Measurements from ENCODE around the gene KCNH2.

The KCNH2 gene

DNA sequence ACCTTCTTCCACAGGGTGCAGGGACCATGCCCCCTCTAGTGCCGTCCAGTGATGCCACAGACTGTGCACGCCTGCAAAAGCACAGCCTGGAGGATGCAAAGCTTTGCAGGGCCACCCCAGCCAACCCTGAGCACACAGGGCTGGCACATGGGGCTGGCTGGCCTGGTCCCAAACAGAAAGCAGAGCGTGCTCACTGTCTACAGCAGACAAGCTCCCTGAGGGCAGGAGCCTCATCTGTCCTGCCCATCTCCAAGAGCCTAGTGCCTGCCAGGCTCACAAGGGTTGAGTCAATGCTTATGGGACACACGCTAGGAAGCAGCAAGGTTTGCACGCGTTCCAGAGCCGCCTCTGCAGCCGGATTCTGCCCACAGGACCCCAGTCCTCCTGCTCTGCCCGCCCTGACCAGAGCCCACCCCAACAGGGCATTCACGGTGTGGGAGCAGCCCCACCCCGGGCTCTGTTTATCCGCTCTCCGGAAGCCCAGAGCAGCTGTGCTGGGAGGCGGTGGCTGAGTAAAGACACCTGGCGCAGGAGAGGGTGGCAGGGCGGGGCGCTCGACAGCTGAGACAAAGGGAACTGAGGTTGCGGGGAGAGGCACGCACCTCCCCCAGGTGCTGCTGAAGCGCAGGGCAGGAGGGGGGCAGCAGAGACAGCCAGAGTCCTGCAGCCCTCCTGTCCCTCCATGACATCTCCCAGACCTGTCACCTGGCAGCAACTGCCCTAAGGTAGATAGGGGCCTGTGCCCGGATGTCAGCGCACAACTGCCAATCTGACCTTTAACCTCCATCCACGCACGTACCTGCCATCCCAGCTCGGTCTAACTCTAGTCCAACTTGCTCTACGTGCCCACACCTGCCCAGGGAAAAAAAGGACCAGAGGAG lies 4.3 kb downstream of the KCNH2 start:
- DNase-seq: no peak

DNA sequence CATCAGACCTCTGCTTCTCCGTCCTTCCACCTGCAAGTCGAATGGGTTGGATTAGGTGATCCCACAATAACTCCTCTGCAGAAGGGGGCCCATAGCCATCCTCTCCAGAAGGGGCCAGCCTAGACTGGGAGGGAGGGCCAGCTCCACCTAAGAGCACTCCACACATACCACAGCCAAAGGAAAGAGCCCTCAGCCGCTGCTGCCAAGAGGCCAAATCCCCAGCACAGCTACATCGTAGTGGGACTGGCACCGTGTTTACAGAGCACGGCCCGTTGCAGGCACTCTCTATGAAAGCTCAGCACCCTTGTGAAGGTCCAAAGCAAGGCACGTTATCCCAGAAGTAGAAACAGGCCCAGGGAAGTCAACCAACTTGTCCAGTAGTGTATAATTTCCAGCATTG lies 5.4 kb downstream of the KCNH2 start:
- DNase-seq: no peak

DNA sequence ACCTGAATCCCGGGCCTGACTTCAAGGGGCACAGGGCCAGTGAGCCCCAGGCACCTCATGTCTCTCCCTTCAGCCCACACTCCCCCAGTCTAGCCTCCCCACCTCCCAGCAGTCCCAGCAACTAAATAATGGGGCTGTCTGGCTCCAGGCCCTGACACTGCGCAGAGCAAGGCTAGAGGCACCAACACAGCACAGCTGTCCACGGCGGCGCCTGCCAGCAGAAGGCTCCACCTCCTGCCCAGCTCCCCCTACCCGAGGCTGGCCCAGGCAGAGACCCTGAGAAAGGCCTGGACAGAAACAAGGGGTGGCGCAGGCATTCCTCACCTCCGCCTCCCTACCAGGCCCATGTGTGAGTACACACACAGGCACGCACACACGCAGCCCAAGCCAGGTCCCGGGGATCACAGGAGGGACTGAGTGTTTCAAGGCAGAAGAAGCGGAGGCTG lies 6.1 kb downstream of the KCNH2 start:
- no peak for DNase-seq

DNA sequence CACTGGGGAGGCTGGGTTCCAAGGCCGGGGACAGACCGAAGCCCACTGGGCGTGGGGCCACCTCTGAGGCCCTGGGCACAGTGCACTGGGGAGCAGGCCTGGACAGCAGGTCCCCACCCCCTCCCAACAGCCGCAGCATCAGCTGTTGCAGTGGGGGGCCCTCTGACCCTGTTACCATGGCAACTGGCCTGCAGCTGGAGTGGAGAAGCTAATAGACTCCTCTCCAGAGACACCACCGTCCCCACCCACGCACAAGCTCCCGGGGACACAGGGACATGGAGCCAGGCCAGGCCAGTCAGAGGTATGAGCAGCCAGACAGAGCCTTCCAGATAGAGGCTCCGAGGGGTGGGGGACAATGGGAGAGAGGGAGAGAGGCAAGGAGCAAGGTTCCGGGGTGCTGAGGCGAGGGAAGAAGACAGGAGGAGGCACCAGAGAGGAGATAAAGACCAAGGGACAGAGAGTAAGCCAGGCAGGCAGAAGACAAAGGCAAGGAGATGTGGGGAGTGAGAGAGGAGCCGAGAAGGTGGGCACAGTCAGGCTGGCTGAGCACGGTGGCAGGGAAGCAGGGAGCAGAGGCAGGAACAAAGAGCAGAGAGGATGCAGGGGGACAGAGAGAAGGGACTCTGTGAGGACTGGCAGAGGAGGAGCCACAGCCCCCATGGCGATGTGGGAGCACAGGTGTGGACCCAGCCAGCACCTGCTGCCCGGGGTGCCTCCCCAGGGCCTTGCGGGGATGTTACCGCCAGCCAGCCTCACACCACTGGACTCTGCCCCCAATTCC lies 6.7 kb downstream of the KCNH2 start:
- DNase-seq: no peak

DNA sequence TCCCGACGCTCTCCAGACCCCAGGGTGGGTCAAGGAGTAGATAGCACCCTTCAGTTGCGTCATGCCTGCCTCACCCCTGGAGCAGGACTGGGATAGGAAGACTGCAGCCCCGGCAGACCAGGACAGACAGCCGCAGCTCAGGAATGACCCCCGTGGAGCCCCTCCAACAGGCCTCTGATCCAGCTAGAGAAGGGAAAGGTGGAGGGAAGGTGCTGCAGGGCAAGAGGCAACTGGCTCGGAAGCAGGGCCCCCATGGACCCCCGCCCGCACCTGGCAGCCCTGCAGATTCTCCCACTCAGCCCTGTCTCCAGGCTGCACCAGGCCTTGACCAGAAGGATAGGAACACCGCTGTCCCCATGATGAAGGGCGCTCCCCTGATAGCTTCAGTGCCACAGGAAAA lies 7.7 kb downstream of the KCNH2 start:
- no peak for DNase-seq

DNA sequence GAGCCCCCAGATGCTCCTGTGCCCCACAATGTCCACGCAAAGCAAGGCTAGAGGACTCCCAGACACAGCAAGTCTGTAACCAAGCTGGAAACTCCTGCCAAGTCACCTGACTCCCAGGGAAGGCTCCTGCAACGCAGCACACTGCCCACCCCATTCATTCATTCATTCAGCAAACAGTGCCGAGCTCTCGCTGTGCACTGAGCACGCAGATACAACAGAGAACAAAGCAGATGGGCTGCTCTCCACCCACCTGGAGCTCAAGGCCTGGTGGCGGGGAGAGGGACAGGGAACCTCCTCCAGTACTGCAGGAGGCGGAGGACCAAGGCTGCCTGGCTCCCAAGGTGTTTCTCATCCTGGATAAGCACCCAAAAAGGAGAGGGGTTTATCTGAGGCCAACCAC lies 8.6 kb downstream of the KCNH2 start:
- DNase-seq: no peak

DNA sequence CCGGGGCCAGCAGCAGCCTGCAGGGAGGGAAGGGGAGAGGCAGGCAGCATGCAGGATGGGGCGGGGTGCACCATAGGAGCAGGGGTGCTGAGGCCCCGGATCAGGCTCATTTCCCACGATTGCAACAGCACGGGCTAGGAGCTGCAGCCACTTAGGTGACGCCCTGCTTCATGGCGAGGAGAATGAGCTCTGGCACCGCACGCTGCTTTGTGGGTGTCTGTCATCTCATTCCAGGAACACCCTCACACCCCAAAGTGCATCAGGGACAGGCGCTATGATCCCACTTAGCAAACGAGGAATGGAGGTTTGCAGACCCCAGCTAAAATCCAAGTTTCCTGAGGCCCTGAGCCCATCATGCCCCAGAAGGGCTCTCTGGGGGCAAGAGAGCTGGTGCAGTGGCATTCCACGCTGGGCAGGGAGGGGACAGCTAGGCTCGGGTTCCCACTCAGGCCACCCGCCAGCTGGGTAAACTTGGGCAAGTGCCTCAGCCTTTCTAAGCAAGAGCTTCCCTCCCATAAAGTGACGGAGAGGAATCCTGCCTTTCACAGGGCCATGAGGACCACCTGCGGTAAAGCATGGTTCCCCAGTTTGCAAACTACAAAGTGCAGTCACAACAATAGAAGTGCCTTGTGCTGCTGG lies 9.3 kb downstream of the KCNH2 start:
- no peak for DNase-seq

DNA sequence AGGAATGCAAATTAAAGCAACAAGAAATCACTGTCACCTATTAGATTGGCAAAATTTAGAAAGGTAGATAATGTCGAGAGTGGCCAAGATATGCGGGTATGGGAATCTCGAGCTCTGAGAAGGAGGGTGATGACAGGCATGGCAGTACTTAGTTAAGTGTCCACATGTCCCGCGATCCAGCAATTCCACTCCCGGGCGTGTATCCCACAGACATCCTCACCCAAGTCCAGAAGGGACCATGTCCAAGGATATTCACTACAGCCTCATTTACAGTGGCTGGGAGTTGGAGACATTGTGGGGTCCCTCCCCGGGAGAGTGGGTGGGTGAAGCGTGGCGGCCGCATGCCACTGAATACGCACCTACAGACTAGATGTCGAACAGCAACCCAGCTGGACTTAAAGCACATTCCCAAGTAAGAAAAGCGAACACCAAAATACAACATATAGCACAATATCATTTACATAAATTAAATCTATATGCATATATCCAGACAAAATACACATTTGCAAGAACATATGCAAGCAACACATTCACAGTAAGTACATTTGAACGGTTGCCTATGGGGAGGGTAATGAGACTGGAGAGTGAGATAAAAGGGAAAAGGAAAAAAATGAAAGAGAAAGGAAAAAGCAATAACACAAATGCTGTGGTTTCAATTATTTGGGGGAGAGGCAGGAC lies 9.9 kb downstream of the KCNH2 start:
- DNase-seq: no peak

DNA sequence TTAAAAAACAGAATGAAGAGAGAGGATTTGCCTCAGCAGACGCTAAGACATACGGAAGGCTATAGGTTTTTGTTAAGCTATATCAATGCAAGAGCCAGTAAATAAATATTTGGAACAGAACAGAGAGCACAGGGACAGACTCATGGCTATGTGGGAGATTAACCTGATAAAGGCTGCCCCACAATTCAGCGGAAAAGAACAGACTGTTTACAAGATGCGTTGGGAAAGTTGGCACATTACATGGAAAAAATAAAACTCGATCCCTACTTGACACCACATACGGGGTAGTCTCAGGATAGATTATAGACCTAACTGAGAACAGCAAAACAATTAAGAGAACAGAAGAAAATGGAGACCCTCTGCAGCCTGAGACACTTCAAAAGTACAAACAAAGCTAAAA lies 10.8 kb downstream of the KCNH2 start:
- no peak for DNase-seq

DNA sequence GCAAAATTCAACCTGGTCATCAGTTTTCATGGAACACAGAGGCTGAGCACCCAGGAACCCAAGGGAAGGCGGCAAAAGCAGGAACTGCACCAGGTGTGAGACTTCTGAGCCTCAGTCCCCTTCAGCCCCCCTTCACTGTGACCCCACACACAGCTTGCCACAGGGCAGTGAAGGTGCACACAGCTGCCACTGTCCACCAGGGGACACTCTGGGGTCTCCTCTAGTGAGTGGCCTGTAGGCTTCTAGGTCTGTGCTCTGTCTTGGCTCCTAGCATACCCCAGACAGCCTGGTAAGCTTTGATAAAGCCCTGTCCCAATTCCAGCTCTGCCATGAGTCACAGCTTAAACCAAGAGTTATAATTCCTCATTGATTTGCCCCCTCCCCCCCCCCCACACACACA lies 12.1 kb downstream of the KCNH2 start:
- DNase-seq: no peak

DNA sequence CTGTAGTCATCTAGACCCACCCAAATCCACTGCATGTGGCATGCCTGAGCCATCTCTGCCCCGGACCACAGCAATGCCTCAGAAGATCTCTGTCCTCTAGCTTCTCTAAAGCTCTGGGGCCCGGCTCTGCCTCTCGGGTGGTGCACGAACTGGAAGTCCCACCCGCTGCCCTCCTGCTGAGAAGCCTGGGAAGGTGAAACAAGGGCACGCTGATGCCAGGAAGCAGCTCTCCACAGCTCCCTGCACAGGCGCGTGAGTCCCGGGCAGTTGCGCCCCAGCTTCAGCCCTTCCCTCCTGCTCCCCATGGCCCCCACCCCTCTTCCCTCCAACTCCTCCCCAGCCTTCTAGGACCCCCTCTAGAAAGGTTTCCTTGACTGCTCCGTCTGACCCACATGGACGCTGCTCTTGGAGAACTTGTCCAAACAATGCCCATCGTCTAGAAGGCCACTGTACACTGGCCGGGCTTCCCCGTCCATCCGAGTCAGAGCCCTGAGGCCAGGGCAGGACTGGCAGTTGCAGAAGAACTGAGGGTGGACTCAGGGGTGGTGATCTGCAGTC lies 12.8 kb downstream of the KCNH2 start:
- DNase-seq: no peak

DNA sequence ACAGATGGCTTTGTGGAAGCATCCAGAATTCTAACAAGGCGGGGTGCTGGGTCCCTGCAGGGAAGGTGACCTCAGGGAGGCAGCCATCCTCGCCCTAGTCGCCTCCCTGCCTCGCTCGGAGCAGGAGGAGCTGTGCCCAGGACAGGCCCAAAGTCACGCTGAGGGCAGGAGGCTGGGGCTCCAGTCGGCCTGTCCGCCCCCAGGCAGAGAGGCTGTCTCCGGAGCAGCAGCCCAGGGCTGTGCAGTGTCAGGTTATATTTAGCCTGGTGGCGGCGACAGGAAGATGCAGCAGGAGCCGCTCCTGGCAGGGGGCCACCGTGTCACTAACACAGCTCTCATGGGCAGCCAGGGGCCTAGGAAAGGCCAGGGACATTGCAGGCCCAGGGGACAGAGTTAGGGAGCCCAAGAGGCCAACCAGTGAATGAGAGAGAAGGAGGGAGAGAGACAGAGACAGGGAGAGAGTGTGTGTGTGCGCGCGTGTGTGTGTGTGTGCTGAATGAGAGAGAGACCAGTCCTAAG lies 13.5 kb downstream of the KCNH2 start:
- DNase-seq: no peak

DNA sequence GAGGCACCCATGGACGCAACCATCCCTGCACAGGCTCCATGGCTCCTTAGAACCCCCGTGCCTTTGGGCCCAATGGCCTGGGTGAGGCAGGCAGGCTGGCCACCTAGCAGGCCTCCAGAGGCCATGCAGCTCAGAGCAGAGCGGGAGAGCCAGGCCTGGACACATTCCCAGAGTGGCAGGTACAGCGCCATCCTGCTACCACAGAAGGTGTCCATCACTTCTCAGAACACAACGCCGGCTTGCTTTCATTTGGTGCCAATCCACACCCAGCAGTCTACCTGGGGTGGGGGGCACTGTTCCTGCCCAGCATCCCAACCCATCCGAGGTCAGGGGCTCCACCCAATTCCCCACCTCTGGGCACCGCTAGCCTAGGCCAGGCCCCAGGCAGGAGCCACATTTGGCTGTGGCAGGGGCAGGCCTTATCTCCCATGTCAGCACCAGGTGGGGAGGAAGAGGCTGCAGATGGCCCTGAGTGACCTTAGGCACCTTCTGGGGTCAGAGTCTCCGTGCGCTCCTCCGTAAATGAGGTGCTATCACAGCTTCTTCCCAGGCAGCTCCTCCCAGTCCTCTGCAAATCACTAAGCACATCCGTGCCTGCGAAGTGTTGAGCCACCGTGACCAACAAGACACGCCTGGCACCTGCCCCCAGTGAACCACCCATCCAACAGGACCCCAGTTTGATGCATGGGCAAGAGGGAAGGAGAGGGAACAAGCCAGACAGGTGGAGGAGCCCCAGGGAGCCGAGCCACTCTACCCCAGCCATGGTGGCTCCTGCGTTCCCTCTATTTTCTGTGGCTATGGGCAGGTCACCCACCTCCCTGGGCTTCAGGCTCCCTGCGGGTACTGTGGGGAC lies 14.2 kb downstream of the KCNH2 start:
- DNase-seq: no peak

DNA sequence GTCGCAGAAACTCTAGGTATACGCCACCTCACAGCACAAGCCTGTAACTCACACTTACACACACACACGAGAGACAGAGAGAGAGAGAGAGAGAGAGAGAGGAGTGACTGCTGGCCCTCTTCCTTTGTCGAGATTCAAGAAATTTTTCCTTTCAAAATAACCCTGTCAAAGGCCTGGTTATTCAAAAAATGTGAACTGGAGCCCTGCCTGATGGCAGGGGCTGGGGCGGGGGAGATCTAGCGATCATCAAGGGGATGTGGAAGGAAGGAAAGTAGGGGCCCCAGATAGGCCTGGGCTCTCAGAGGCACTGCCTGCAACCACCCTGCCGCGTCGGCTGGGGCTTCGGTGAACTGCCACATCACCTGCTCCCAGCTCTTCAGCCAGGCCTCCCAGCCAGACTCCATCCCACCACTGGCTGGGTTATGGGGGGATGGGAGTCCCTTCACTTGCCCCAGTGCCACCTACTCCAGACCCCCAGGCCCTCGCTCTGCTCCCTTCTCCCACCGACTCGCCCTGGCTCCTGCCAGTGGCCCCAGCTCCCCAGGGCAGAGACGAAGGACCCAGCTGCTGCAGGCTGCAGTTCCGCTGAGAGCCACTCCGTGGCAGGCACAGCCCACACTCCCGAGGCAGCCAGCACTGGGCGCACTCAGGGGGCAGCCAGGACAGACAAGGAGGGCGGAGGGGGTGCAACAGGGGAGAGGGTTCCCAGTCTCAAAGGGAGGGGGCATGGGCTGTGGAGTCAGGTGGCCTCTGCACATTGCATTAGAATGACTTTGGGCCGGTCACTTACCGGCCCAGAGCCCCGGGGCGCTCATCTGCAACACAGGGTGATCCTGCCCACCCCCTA lies 15.3 kb downstream of the KCNH2 start:
- DNase-seq: peak; percentile 23

DNA sequence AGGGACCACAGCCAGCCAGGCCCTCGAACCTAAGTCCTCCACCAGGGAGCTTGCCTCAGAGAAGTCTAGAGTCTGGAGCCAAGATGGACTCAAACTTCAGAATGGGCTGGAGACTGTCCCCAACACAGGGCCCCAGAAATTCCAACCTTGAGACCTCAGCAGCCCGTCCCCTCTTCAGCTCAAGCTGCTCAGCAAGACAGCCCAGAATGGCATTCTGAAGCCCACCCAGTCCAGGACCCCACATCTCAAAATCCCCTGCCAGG lies 15.9 kb downstream of the KCNH2 start:
- no peak for DNase-seq

DNA sequence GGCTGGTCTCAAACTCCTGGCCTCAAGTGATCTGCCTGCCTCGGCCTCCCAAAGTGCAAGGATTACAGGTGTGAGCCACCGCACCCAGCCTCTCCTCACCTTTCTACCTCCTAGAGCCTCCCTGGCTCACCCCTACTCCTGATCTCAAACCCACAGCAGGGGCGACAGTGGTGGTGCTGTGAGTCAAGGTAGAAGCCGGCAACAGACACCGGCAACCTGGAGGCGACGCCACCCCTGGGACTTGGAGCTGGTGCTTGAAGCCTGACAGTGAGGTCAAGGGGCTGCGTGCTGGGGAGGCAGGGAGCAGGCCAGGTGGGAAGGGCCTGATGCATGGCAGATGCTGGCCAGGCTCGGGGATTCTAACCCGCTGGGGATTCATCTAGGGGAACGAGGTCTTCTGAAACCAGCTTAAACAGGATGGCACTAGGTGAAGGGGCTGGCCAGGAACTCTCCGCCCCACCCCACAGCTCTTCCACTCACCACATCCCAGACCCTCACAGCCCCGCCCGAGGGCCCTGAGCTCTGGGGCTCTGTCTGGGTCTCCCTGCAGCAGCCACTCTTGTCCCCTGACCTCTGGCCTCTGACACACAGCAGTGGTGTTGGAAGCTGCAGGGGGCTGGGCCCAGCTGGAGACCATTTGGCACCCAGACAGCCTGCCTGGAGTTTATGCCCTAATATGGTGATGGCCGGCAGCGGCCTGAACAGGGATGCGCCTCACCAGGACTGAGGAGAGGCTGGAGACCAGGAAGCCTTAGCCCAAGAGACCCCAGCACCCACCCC lies 16.4 kb downstream of the KCNH2 start:
- no peak for DNase-seq

DNA sequence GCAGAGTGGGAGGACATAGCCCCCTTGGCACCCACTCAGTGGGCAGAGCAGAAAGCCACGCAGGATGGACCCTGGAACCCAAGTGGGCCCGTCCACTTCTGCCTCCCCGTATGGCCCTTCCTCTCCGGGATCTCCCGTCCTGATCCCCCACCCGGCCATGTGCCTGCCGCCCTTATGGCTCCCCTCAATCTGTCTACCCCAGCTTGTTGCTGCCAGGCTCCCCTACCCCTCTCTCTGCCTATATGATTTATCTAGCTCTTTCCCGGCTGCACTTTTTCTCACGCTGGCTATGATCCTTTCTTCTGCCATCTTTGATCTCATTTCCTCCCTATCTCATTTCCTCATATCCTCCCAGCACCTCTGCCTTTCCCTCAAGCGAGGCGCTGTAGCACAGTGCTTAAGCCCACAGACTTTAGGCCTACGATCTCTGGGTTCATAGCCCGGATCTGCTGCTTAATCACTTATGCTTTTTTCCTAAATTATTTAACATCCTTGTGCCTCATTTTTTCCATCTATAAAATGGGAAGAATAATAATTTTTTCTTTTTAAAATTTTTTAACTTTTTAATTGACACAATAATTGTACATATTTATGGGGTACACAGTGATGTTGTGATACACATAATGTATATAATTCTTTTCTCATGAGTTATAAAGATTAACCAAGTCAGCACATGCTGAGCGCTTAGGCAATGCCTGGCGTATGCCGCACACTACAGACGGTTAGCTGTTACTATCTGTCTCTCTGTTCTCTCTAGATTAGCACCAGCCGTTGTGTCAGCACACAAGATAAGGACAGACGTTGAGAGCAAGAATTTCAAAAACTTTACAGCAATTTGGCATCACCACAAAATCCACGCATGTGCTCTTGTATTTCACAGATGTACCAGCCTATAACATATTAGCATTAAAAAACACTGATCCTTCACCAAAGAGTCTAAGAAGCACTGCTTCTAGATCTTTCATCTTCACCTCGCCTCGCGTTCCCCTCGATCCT lies 18.1 kb downstream of the KCNH2 start:
- DNase-seq: no peak

DNA sequence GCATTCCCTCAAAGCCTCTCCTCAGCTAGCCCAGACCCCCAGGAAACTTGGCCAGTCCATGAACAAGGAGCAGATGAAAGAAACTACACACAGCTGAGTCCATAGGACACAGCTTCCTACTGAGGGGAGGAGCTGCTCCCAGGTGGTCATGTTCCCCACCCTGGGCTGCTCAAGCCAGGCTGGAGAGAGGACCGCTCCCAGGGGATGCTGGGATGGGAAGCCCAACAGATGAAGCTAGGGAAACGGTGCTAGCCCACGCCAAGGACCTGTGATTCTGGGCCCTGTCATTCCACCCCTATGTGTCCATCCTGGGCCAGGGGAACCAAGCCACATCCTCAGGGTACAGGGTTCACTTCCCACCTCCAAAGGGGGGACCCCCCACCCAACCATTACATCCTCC lies 19.0 kb downstream of the KCNH2 start:
- no peak for DNase-seq

DNA sequence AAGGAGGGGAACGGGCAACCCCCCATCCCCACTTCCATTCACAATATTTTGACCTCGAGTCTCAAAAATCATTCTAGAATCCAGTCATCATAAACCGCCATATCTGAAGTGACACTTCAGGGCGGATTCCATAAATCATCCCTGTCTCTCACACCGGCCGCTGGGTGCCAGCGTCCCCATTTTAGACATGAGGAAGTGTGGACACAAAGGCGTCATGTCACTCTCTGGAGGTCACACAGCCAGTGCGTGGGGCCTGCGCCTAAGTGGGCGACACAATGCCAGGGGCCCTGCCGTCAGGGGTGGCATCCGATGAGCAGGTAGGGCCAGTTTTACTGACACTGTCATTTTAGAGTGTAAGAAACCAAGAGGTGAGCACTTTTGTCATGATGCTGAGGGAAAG lies 19.5 kb downstream of the KCNH2 start:
- DNase-seq: no peak
